Stimulated activated CD4-positive, alpha-beta T cell treated with anti-CD3 and anti-CD28 coated beads, Interleukin-1b, Interleukin-23, amount 100 ng/mL, for 1 hour (primary cell): Measurements from ENCODE around the gene RAI1.
"Not testable (repeated sequence)": the region's sequence is repeated elsewhere in the genome, so short reads cannot be mapped to it uniquely, and the experiment has no call there.

Experiments
- DNase-seq, 2 donors: peaks; one replicate each; pipeline ENCODE4 v3.0.0-alpha.2; 2020; ENCODE audit warnings: low read depth in 2 of 2

Gene RAI1

DNA sequence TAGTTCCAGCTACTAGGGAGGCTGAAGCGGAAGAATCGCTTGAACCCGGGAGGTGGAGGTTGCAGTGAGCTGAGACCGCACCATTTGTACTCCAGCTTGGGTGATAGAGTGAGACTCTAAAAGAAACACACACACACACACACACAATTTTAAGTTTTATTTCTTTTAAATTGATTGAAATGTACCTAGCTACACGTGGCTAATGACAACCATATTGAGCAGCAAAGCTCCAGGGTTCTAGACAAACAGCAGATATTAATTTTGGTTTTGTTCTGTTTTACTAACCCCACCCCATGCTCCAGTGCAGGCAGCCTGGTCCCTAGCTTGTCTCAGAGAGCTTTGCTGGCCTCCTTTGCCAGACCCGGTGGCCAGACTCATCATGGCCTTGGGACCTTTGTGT, 16.0 kb upstream of the RAI1 start:
- no peak for DNase-seq

DNA sequence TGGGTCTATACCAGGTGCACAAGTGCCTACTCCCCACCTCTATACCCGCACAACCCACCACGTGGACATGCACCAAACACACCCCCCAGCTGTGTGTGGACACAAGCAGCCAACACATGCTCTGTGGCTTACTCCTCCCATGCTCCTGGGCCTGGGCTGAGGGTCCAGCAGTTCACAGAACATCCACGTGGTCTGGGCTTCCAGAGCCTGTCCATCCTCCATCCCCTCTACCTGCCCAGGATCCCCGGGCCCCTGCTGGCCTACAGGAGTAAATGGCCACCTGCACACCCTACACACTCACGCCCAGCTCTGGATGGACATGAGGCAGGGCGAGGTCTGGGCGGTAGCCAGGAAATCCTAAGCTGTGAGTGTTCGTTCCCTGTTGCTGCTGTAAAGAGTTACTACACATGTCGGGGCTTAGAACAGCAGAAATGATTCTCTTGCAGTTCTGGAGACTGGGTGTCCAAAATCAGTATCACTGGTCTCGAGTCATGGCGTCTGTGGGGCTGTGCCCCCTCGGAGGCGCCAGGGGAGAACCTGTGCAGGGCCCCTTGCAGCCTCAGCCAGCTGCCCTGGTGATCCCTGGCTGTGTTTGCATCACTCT, 15.0 kb upstream of the RAI1 start:
- no peak for DNase-seq

DNA sequence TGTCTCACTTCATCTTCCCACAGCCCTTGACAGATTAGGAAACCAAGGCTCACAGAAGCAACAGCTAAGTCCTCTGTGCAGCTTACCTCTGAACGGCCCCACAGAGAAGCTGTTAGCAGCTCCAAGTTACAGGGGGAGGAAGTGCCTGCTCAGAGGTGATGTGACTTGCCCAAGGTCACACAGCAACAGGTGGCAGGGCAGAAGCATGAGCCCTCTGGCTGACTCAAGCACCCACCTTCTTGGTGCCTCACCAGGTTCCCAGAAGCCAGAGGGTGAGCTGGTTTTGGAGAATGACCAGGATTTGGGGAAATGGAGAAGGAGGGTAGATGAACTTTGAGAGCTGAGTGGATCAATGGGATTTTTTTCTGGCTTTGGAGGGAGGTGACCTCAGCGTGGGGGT, 14.0 kb upstream of the RAI1 start:
- DNase-seq = no peak

DNA sequence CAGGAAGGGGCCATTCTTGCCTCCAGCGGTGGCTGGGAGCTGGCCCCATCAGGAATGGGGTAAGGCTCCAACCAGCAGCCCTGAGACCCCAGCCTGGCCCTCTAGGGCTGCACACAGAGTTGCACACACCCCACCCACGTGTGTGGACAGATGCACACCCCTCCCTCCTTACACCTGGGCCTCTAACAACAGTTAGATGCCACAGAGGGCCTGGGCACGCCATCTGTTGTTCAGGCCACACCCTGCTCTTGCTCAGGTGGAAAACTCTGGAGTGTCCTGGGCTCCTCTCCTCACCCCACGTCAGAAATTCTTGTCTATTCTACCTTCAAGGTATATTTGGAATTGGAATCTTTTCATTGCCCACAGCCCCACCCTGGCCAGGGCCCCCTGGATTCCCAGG, 13.3 kb upstream of the RAI1 start:
- no peak for DNase-seq

DNA sequence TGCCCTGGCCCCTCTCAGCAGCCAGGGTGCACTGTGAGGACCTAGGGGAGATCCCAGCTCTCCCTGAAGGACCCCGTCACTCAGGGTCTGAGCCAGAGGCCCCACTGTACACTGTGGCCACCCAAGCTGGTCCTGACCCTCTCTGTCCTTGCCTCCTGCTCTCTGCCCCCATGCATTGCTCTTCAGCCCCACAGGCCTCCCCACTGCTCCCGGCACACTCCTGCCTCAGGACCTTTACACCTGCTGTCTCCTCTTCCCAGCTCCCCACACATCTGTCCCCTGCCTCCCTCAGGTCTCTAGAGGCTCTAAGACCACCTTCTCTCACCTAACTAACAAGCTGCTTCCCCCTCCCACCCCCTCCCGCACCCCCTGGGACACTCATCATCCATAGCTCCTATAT, 12.9 kb upstream of the RAI1 start:
- no peak for DNase-seq

DNA sequence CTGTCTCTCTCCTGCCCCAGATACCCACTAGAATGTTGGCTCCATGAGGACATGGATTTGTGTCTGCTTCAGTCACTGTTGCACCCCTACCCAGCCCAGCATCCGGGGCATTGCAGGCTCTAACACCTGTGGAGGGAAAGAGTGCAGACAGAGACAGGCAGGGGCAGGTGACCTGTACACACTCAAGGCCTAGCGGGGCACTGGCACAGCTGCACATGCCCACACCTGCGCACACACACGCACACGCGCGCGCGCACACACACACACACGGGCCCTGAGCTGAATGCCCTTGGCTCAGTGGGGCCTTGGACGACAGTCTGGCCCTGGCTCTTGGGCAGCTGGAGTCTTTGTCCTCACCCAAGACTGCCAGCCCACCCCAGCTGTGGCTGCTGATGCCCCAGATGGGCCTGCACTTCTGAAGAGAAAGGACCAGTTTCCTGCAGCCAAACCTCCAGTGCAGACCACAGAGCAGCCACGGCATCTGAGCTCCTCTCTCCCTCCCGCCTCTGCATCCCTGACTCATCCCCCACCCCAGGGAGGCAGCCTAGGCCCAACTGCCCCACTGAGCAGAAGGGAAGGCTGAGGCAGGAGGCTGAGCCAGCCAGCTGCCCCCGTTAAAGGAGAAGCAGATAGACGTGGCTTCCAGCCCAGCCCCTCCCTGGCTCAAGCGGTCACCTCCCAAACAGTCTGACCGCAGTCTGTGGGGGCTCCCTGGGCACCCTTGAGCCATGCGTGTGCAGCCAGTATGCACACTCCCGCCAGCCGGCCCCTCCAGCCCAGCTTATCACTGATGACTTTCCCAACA, 12.3 kb upstream of the RAI1 start:
- no peak for DNase-seq

DNA sequence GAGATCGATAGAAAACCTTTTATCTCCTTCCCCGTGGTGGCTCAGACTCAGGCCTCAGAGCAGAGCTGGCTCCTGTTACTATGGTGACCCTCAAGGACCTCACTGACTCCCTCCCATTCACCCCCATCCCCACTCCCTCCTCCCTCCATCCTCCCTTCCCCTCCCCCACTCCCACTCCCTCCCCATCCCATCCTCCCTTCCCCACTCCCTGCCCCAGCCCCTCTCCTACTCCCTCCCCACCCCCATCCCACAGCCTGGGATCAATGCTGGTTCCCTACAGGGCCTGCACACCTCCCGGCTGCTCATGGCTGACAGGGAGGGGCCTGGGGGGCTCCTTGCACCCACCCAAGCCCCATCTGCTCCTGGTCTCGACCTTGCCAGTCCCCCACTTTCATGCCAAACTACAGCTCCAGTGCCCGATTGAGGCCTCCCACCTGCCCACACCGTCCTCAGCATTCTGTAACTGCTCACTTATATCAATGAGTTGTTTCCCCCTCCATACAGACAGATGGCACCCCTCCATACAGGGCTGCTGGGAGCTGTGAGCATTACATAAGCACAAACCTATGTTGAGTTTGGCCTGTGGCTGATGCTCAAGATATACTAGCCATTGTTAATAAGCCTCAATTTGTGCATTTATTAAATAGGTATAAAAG, 11.6 kb upstream of the RAI1 start:
- no peak for DNase-seq

DNA sequence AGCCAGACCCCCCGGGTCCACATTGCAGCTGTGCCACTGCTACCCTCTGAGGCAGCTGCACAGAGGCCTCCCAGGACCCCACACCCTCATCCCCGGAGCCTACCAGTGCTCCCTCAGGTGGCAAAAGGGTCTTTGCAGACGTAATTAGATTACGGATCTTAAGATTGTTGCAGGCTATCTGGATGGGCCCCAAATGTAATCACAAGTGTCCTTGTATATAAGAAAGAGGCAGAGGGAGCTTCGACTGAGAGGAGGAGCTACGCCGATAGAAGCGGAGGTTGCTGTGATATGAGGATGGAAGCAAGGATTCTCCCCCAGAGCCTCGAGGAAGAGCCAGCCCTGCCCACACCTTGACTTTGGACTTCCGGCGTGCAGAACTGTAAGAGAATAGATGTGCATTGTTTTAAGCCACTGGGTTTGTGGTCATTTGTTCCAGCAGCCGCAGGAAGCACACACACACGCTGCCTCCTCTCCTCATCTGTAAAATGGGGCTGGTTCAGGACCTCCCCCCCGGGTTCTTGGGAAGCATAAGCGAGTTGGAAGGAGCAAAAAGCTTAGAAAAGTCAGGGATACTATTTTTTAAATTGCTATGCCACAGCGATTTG, 10.5 kb upstream of the RAI1 start:
- no peak for DNase-seq

DNA sequence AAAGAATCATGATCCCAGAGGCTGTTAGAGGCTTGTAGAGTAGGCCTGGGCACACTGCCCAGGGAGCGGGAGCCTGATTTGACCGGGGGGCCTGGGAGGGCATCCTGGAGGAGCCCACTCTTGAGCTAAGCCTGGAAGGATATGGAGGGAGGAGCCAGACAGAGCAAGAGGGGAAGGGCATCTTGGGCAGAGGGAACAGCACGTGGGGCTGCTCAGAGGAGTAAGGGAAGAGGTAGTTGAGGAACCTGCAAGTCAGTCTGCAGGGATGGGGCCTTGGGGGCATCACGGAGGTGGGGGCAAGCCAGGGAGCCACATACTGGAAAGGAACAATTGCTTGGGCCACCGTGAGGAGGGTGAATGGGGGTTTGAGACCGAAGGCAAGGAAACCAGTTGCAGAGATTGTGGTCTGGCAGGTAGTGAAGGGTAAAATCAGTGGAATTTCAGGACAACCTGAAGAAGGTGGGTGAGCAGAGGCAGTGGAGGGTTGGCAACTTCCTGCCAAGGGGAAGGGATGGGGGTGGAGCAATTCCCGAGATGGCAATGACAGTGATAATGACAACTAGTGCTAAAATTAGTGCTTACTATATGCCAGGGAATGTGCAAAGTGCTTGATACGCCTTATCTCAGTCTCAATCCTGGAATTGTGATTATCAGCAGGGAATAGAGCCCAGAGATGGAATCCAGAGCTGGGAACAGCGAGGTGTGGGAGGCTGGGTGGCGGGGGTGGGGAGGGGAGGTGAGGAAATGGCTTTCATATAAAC, 9.7 kb upstream of the RAI1 start:
- no peak for DNase-seq

DNA sequence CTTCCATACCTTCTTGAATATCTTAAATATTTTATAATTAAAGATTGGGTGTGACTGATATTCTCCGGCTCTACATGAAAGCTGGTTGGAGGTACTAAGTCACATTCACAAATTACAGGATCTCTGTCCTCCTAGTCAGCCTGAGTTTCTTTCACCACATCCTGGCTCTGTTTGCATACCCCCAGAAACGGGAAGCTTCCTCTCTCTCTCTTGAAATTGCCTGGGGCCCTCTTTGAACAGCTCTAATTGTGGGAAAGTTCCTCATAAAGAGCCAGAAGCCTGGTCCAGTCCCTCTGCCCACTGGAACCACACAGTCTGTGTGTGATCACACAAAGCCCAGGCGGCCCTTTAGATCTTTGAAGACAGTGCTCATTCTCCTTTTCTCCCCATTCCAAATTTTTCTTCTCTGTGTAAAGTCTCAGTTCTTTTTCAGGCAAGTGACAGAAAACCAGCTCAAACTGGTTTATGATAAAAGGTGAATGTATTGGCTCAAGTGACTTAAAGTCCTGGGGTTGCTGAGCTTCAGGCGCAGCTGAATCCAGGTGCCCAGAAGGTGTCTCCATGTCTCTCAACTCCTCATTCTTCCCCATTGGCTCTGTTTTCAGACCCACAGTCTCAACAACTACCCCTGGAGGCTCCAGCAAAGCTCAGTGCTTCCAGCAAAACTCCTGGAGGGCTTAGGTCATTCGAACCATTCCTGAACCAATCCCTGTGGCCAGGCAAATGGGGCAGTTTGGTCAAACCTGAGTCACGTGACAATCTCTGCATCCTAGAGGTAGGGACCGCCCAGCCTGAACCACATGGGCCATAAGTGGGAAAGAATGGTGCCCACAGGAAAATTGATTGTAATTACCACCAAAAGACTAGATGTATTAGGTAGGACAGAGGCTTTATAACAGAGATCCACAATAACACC, 8.5 kb upstream of the RAI1 start:
- no peak for DNase-seq

DNA sequence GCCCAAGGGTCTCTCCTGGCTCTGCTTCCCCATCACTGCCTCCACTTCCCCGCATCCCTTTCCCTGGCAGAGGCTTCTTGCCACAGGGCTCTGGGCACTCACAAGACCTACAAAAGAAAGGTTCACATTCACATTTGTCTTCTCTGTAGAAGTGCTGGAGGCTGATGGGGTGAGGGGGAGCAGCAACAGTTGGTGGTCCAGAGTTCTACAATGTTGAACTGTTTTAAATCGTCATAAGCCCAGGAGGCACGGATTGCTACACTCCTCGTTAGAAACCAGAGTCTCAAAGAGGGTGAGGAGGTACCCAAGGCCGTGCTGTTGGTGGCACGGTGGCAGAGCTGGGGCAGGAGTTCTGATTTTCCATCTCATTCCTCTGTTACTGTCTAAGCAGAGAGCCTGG, 5.8 kb upstream of the RAI1 start:
- DNase-seq = no peak

DNA sequence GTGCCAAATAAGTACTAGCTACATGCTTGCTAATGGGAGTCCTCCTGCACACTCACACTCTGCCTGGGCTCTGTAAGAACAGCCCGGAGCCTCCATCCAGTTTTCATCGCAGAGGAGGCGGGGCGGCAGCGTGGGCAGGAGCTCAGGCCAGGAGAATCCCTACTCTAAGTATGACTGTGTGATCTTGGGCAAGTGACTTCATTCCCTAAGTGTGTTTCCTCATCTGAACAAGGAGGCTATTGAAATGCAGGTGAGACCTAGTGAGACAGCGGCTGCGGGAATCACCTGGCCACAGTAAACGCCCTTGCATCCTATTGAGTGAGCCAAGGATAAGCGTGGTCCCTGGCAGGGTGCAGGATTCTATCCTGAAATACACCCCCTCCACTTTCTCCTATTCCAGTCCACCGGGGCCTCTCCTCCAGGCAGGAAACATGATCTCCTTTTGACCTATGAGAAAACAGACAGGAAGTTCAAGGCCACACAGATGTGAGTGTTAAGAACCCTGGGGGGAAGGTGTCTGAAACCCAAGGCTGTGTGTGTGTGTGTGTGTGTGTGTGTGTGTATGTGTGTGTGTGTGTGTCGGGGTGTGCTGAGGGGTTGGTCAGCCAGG, 5.2 kb upstream of the RAI1 start:
- DNase-seq = no peak

DNA sequence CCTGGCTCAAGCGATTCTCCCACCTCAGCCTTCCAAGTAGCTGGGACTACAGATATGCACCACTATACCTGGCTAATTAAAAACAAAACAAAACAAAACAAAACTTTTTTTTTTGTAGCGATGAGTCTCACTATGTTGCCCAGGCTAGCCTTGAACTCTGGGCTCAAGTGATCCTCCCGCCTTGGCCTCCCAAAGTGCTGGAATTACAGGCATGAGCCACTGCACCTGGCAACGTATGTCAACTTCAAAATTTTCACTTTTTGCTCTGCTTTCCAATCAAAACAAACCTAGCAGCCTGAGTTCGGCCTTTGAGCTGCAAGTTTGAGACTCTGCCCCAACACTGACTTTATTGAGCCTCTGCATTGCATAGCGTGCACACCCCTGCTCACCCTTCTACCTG, 4.5 kb upstream of the RAI1 start:
- no peak for DNase-seq

DNA sequence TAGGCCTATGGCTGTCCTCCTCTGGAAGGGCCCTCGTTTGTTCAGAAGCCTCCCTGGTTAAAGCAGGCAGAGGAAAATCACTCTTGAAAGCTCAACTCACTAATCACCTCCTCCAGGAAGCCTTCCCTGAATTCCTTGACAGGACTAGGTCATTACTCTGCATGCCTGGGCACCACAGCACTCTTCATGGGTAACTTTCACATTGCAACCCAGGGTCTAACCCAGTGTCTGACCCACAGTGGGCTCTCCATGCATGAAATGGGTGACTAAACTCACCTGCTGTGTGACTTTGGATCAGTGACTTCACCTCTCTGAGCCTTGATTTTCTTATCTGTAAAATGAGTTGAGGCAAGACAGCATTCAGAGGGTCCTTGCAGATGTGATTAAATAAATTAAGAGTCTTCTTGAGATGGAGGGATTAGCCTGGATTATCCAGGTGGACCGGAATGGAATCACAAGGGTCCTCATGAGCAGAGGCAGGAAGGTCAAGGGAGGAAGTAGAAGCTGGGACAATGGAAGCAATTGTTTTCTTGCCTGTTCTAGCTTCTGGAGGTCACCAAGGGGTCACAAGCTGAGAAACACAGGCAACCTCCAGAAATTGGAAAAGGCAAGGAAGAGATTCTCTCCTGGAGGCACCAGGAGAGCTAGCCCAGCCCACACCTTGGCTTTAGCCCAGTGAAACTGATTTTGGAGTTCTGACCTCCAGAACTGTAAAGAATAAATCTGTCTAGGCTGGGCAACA, 3.8 kb upstream of the RAI1 start:
- no peak for DNase-seq

DNA sequence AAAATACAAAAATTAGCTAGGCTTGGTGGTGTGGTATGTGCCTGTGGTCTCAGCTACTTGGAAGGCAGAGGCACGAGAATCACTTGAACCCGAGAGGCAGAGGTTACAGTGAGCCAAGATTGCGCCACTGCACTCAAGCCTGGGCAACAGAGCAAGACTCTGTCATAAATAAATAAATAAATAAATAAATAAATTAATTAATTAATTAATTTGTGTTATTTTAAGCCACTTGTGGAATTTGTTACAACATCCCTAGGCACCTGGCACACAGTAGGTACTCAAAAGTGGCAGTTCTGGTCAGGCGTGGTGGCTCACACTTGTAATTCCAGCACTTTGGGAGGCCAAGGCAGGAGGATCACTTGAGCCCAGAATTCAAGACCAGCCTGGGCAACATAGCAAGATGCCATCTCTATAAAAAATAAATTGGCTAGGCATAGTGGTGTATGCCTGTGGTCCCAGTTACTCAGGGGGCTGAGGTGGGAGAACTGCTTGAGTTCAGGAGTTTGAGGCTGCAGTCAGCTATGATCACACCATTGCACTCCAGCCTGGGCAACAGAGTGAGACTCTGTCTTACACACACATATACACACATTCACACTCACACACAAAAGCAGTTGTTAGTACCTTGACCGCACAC, 3.1 kb upstream of the RAI1 start:
- DNase-seq = not testable (repeated sequence)

DNA sequence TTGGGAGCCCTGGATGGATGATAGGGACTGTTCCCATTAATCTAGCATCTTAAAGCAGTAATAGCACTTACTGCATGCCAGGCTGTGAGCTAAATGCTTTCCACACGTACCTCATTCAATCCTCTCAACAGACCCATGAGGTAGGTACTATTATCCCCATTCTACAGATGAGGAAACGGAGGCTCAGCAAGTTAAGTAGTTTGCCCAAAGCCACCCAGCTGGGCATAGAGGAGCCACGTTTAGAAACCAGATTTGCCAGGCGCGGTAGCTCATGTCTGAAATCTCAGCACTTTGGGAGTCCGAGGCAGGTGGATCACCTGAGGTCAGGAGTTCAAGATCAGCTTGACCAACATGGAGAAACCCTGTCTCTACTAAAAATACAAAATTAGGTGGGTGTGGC, 2.0 kb upstream of the RAI1 start:
- no peak for DNase-seq

DNA sequence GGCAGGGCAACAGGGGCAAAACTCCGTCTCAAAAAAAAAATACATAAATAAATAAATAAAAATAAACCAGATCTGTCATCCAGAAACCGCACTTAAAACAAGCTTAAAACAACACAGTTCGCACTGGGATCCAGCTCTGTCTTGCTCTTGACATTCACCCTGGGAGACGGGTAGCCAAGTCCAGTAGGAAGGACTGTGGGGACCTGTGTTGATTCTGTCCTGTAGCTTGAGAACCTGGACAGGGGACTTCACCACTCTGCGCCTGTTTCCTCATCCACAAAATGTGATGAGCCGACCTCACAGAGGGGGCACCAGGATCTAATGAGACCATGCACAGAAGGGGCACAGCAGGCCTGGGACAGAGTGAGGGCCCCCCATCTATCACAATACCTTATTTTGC, 1.5 kb upstream of the RAI1 start:
- no peak for DNase-seq

DNA sequence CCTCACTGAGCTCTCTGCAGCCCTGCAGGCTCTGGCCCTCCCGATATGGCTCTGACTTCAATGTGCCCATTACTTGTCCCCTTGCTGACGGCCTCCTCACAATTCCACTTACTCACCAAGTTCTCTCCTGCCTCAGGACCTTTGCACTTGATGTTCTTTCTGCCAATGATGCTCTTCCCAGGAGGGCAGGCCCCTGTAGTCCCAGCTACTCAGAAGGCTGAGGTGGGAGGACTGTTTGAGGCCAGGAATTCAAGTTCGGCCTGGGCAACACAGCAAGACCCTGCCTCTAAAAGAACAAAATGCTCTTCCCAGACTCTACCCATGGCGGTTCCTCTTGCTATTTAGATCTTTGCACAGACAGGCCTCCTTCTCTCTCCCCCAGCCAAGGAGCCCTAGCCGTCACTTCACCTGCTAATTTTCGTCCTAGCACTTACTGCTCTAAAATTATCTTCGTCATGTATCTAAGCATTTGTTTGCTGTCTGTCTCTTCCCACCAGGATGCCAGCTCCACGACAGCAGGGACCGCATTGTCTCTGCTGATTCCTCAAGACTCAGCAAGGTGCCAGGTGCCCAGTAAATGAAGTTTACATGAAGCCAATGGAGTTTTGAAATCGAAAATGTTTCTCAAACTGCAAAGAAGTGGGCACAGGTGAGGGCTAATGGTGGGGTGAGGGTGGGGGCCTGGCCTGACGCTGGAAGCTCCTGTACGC, 626 bp upstream of the RAI1 start:
- DNase-seq = no peak
